22Rv1 (cell line): Measurements from ENCODE around the gene NLRC5.

Experiments used
- CTCF ChIP-seq: fragments of 450-650 bp; IDR thresholded peaks from 2 replicates; pipeline ENCODE4 v1.5.1; 2017; ENCODE audit warnings: mild to moderate bottlenecking
- ZFX ChIP-seq: fragments of 450-650 bp; IDR thresholded peaks from 2 replicates; pipeline ENCODE4 v1.6.1; 2017; ENCODE audit warnings: antibody characterized with exemption, borderline replicate concordance

GRCh38 chr16:57123974-57124674 lies 134.8 kb downstream of the NLRC5 start:
- TF ChIP-seq CTCF (no peak), ZFX (no peak)
